C1 segment of cervical spinal cord (tissue), 14 donors: Measurements from ENCODE around the gene TNFRSF14.

Source experiments
- DNase-seq, 14 donors: peaks; one replicate each; lab custom pipeline; 2025; lab: John Stamatoyannopoulos, UW

Gene TNFRSF14

GRCh38 chr1:2611621-2612437 lies 55.7 kb downstream of the TNFRSF14 start:
- DNase-seq: no peak

GRCh38 chr1:2612591-2613365 lies 56.6 kb downstream of the TNFRSF14 start:
- DNase-seq: no peak
